Measurements from ENCODE around the gene ATP6V1G1.
"Not testable (repeated sequence)": the region's sequence is repeated elsewhere in the genome, so short reads cannot be mapped to it uniquely, and the experiment has no call there.

Gene ATP6V1G1

GRCh38 chr9:114578134-114578533, 9.4 kb upstream of the ATP6V1G1 start:
- DNase-seq (ENCODE audit: low read depth in 2 of 2, low spot score in 1 of 2): not testable (repeated sequence)

GRCh38 chr9:114580609-114581193, 6.9 kb upstream of the ATP6V1G1 start:
- DNase-seq (ENCODE audit: low read depth in 2 of 2, low spot score in 1 of 2): no peak

- no peak for DNase-seq (ENCODE audit: low read depth in 2 of 2, low spot score in 1 of 2)
Measured at GRCh38 chr9:114583371-114584155, 4.0 kb upstream of the ATP6V1G1 start.

GRCh38 chr9:114588210-114588609, 641 bp downstream of the ATP6V1G1 start:
- DNase-seq (ENCODE audit: low read depth in 2 of 2, low spot score in 1 of 2): no peak

- no peak for DNase-seq (ENCODE audit: low read depth in 2 of 2, low spot score in 1 of 2)
Measured at GRCh38 chr9:114588651-114589526, 1.3 kb downstream of the ATP6V1G1 start.

GRCh38 chr9:114590328-114590727, 2.8 kb downstream of the ATP6V1G1 start:
- DNase-seq (ENCODE audit: low read depth in 2 of 2, low spot score in 1 of 2): no peak

GRCh38 chr9:114591291-114591787, 3.8 kb downstream of the ATP6V1G1 start:
- no peak for DNase-seq (ENCODE audit: low read depth in 2 of 2, low spot score in 1 of 2)

- no peak for DNase-seq (ENCODE audit: low read depth in 2 of 2, low spot score in 1 of 2)
Measured at GRCh38 chr9:114591849-114592248, 4.3 kb downstream of the ATP6V1G1 start.

- no peak for DNase-seq (ENCODE audit: low read depth in 2 of 2, low spot score in 1 of 2)
Measured at GRCh38 chr9:114592356-114592755, 4.8 kb downstream of the ATP6V1G1 start.

- DNase-seq (ENCODE audit: low read depth in 2 of 2, low spot score in 1 of 2): no peak
Measured at GRCh38 chr9:114594136-114594535, 6.6 kb downstream of the ATP6V1G1 start.

- DNase-seq (ENCODE audit: low read depth in 2 of 2, low spot score in 1 of 2): not testable (repeated sequence)
Measured at GRCh38 chr9:114600502-114601248, 13.1 kb downstream of the ATP6V1G1 start.

- not testable (repeated sequence) for DNase-seq (ENCODE audit: low read depth in 2 of 2, low spot score in 1 of 2)
Measured at GRCh38 chr9:114601787-114602186, 14.2 kb downstream of the ATP6V1G1 start.

GRCh38 chr9:114602620-114603019, 15.1 kb downstream of the ATP6V1G1 start:
- DNase-seq (ENCODE audit: low read depth in 2 of 2, low spot score in 1 of 2): no peak

- no peak for DNase-seq (ENCODE audit: low read depth in 2 of 2, low spot score in 1 of 2)
Measured at GRCh38 chr9:114603248-114603647, 15.7 kb downstream of the ATP6V1G1 start.

GRCh38 chr9:114604989-114605388, 17.4 kb downstream of the ATP6V1G1 start:
- no peak for DNase-seq (ENCODE audit: low read depth in 2 of 2, low spot score in 1 of 2)

- no peak for DNase-seq (ENCODE audit: low read depth in 2 of 2, low spot score in 1 of 2)
Measured at GRCh38 chr9:114606068-114606467, 18.5 kb downstream of the ATP6V1G1 start.

GRCh38 chr9:114606597-114607207, 19.1 kb downstream of the ATP6V1G1 start:
- no peak for DNase-seq (ENCODE audit: low read depth in 2 of 2, low spot score in 1 of 2)

- no peak for DNase-seq (ENCODE audit: low read depth in 2 of 2, low spot score in 1 of 2)
Measured at GRCh38 chr9:114607671-114608524, 20.3 kb downstream of the ATP6V1G1 start.

GRCh38 chr9:114608525-114608796, 20.9 kb downstream of the ATP6V1G1 start:
- DNase-seq (ENCODE audit: low read depth in 2 of 2, low spot score in 1 of 2): no peak

Data from stimulated activated CD8-positive, alpha-beta memory T cell treated with anti-CD3 and anti-CD28 coated beads, Interleukin-4, amount 100 ng/mL, for 1 hour (primary cell).